Retinal pigment epithelial cell (primary cell): ENCODE measurements around the gene KRT86.

Source experiments
- DNase-seq: peaks from one replicate; pipeline ENCODE4 v3.0.0-alpha.2; 2010; ENCODE audit warnings: low read depth
- H3K4me3 ChIP-seq: 2 replicates; pipeline ENCODE4 v1.5.1; 2011; ENCODE audit warnings: mild to moderate bottlenecking, low read length, control low read depth, moderate library complexity
- TF ChIP-seq, protein P1 (sequence below): conservative IDR thresholded peaks from 2 replicates; pipeline ENCODE4 v1.5.1; 2011; ENCODE audit warnings: low read depth, low read length, control low read depth, inconsistent platforms

The KRT86 gene

GRCh38 chr12:52306731-52307130 lies 32.3 kb downstream of the KRT86 start:
- no peak overlapping the region for H3K4me3 ChIP-seq

GRCh38 chr12:52307836-52308805 lies 33.7 kb downstream of the KRT86 start:
- TF ChIP-seq, protein P1, sequence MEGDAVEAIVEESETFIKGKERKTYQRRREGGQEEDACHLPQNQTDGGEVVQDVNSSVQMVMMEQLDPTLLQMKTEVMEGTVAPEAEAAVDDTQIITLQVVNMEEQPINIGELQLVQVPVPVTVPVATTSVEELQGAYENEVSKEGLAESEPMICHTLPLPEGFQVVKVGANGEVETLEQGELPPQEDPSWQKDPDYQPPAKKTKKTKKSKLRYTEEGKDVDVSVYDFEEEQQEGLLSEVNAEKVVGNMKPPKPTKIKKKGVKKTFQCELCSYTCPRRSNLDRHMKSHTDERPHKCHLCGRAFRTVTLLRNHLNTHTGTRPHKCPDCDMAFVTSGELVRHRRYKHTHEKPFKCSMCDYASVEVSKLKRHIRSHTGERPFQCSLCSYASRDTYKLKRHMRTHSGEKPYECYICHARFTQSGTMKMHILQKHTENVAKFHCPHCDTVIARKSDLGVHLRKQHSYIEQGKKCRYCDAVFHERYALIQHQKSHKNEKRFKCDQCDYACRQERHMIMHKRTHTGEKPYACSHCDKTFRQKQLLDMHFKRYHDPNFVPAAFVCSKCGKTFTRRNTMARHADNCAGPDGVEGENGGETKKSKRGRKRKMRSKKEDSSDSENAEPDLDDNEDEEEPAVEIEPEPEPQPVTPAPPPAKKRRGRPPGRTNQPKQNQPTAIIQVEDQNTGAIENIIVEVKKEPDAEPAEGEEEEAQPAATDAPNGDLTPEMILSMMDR: peak; percentile 4
- peak overlapping the region; percentile 50 for H3K4me3 ChIP-seq
- peak; percentile 18 for DNase-seq

More at GRCh38 chr12:52306731-52307130, 32.3 kb downstream of the KRT86 start:
- TF ChIP-seq, protein P1: no peak
- DNase-seq: no peak

DNA sequence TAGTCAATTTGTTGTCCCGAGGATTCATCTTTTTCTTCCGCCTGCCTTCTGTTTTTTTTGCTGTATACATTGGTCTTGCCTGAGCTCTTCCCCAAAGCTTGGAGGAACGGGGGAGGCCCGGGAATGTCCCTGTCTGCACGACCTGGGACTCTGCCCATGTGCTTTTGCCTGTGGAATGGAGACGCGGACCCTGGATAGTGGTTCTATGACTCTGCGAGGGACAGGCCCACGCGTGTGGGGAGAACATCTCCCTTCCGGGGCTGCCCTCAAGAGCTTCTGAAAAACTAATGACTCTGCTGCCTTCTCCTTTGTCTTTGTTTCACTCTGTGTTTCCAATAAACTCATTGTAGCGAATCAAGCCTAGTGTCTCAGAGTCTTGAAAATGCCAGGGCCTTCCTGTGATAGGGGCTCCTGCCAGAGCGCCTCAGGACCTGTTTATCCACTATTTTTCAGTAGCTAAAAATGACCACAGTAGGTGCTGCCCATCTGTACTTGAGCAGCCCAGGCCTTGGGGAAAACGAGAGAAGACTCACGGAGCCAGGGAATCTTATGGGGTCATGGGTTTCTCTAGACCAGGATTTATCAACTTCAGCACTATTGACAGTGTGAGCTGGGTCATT lies 34.5 kb downstream of the KRT86 start:
- no peak for DNase-seq

DNA sequence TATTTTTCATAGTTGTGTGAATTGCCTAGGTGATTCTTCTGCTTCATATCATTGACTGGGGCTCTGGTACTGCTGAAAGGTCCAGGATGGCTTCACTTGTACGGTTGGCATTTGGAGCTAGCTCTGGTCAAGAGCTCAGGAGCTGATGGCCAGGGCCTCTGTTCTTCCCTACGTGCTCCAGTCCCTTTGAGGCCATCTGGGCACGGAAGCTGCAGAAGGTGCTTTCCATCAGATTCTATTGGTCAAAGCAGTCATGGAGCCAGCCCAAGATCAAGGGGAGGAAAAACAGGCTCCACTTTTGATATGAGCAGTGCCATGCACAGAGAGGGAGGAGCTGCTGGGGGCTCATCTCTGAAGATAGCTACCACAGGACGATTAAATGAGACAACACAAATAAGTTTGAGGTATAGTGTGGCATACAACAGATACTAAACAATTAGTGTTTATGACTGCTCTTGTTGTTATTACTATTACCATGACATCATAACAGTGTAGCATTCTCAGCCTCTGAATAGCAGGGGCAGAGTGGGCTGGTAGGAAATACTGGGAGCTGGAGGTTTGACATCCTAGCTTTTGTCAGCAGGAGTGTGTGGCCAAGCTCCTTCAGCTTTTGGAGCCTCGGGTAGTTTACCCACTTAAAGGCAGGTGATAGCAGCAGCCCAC lies 36.3 kb downstream of the KRT86 start:
- DNase-seq: no peak
- TF ChIP-seq, protein P1: no peak
- H3K4me3 ChIP-seq: no peak overlapping the region

More for the DNA sequence above, 34.5 kb downstream of the KRT86 start:
- TF ChIP-seq, protein P1: no peak
- H3K4me3 ChIP-seq: peak overlapping the region; percentile 50

GRCh38 chr12:52311285-52311648 lies 36.8 kb downstream of the KRT86 start:
- TF ChIP-seq, protein P1: no peak
- DNase-seq: no peak
- H3K4me3 ChIP-seq: no peak overlapping the region

DNA sequence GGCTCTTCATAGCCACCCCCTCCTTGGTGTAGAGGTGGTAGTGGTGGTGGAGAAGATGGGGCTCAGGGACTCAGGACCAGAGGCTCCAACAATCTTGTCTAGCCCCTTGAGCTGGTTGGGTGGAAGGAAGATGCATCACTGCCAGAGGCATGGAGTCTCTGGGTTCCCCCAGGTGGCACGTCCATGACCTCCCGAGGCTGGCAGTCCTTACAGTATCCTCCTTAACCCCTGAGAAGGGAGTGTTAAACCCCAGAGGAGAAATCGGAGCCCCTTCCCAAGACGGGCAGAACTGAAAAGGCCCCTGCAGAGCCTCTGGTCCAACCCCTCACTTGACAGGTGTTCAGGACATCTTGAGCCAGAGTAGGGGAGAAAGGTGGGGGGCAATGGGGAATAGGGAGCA lies 37.6 kb downstream of the KRT86 start:
- no peak for DNase-seq
- TF ChIP-seq, protein P1: no peak
- H3K4me3 ChIP-seq: no peak overlapping the region
